Lung (tissue), 12 donors: ENCODE results near the gene CRTC1. TPM values are rescaled to one million over a fixed set of nuclear protein-coding genes. Genes with fewer than 3 reads are reported as not detected.

Experiments used
- ATAC-seq: fragments of 200-7000 bp; cut with Tn5 transposase; one replicate; pipeline ENCODE4 v1.9.1; 2020; ENCODE audit warnings: moderate number of reproducible peaks; ENCODE audit not compliant: insufficient read depth, low FRiP score
- DNase-seq, 3 donors: peaks; one replicate each; pipeline ENCODE4 v3.0.0-alpha.2; 2013 to 2017
- H3K27ac ChIP-seq, 2 donors: one replicate each; pipeline ENCODE4 v1.5.1; 2013; ENCODE audit warnings: mild to moderate bottlenecking in 2 of 2, moderate library complexity in 2 of 2, control low read depth in 1 of 2, inconsistent platforms in 1 of 2, low read depth in 1 of 2, low read length in 1 of 2
- H3K27me3 ChIP-seq, 3 donors: one replicate each; pipeline ENCODE4 v1.5.1; 2013; ENCODE audit warnings: low read length in 2 of 3; ENCODE audit not compliant: control insufficient read depth in 3 of 3, insufficient read depth in 3 of 3
- H3K36me3 ChIP-seq, 4 donors: one replicate each; pipeline ENCODE4 v1.5.1; 2013; ENCODE audit warnings: low read length in 4 of 4, mild to moderate bottlenecking in 1 of 4, moderate library complexity in 1 of 4; ENCODE audit not compliant: control insufficient read depth in 4 of 4, insufficient read depth in 4 of 4
- H3K4me1 ChIP-seq, 5 donors: one replicate each; pipeline ENCODE4 v1.5.1; 2013; ENCODE audit warnings: low read length in 5 of 5, mild to moderate bottlenecking in 2 of 5, moderate library complexity in 1 of 5; ENCODE audit not compliant: control insufficient read depth in 5 of 5, insufficient read depth in 5 of 5
- H3K4me3 ChIP-seq: one replicate; pipeline ENCODE4 v1.5.1; 2013; ENCODE audit warnings: mild to moderate bottlenecking, control low read depth, moderate library complexity
- H3K9ac ChIP-seq, 2 donors: one replicate each; pipeline ENCODE4 v1.5.1; 2013; ENCODE audit warnings: low read length in 2 of 2, control low read depth in 1 of 2; ENCODE audit not compliant: insufficient read depth in 1 of 2
- H3K9me3 ChIP-seq, 4 donors: one replicate each; pipeline ENCODE4 v1.5.1; 2013; ENCODE audit warnings: low read length in 3 of 4, mild to moderate bottlenecking in 1 of 4, moderate library complexity in 1 of 4; ENCODE audit not compliant: control insufficient read depth in 4 of 4, insufficient read depth in 3 of 4
- CTCF ChIP-seq: IDR thresholded peaks from 2 replicates; pipeline ENCODE4 v1.5.1; 2012; ENCODE audit warnings: mild to moderate bottlenecking; ENCODE audit errors: control extremely low read depth, extremely low read depth
- WGBS, 2 donors: extraction: QIAGEN DNeasy Blood & Tissue Kit; methylation state at CpG; one replicate each; pipeline ENCODE4 v1.1.7; 2013; 5-methylcytosine and 5-hydroxymethylcytosine counted together
- polyA plus RNA-seq, 2 donors: library from polyadenylated mRNA; stranded (reverse); fragments of 200-250 nt; gene quantifications; one replicate each; pipeline ENCODE4 v1.2.1, GENCODE V29; 2013
- total RNA-seq, 2 donors: library from RNA; depleted of rRNA in 1 of 2; stranded (reverse); fragments of >200 nt in 1 of 2; gene quantifications; one replicate each; pipeline ENCODE4 v1.2.1, GENCODE V29; 2014 to 2021
- donor health status: control.
- donor health status: control.
- donor health status: Bipolar disorder and iron deficiency.
- donor health status: healthy.
- donor health status: DM: yes; HTN: yes; CAD: no.

CRTC1 gene
- total and polyA plus RNA-seq, 4 donors = 4.2 to 16.0 (median 7.3) TPM

GRCh38 chr19:18710996-18711751 lies 27.7 kb downstream of the CRTC1 start:
- WGBS, 2 donors = 62 to 77% methylated on average over 28 of the region's 28 CpGs
- peak; percentile 78 to 89 (median 82) for DNase-seq
- TF ChIP-seq CTCF = no peak
- Histone ChIP-seq H3K27me3 (no peaks in the 10 kb centered on the region), H3K27ac (peak overlapping the region in 1 of 2 donors; percentile 4), H3K4me3 (no peak overlapping the region), H3K9me3 (no peaks in the 10 kb centered on the region), H3K9ac (no peak overlapping the region), H3K36me3 (peaks cover 0 to 4% (median 0%) of the 10 kb centered on the region in 4 donors), H3K4me1 (peaks cover 0 to 21% (median 7%) of the 10 kb centered on the region in 5 donors)
- no peak for ATAC-seq

- ATAC-seq = no peak
- WGBS, 2 donors = 89 to 90% methylated on average over 3 of the region's 3 CpGs
- Histone ChIP-seq H3K4me3 (no peak overlapping the region), H3K36me3 (peaks cover 0 to 4% (median 0%) of the 10 kb centered on the region in 4 donors), H3K4me1 (peaks cover 0 to 21% (median 7%) of the 10 kb centered on the region in 5 donors), H3K9me3 (no peaks in the 10 kb centered on the region), H3K27ac (no peak overlapping the region), H3K27me3 (no peaks in the 10 kb centered on the region), H3K9ac (no peak overlapping the region)
- no peak for TF ChIP-seq CTCF
- no peak for DNase-seq
These were observed 28.4 kb downstream of the CRTC1 start for GRCh38 chr19:18711893-18712292.

GRCh38 chr19:18712981-18713380 lies 29.5 kb downstream of the CRTC1 start:
- peaks cover 0 to 4% (median 0%) of the 10 kb centered on the region in 4 donors for H3K36me3 ChIP-seq
- no peaks in the 10 kb centered on the region for H3K27me3 ChIP-seq
- 72 to 74% methylated on average over 5 of the region's 5 CpGs for WGBS, 2 donors
- H3K9ac ChIP-seq = no peak overlapping the region
- ATAC-seq (no peak), DNase-seq (peak; percentile 83 to 92 (median 88))
- no peak overlapping the region for H3K27ac ChIP-seq
- H3K4me3 ChIP-seq = no peak overlapping the region
- H3K4me1 ChIP-seq = peaks cover 0 to 21% (median 7%) of the 10 kb centered on the region in 5 donors
- no peaks in the 10 kb centered on the region for H3K9me3 ChIP-seq
- TF ChIP-seq CTCF = no peak
